Mesenchymal stem cell (in vitro differentiated cells and primary cell): ENCODE measurements around the gene ADIPOQ.
"Not testable (repeated sequence)": the region's sequence is repeated elsewhere in the genome, so short reads cannot be mapped to it uniquely, and the experiment has no call there.

ENCODE experiments used
- DNase-seq: peaks from one replicate; pipeline ENCODE4 v3.0.0-alpha.2; 2013
- H2AFZ ChIP-seq: one replicate; pipeline ENCODE4 v1.6.1; 2013; ENCODE audit warnings: low read depth, mild to moderate bottlenecking, control low read depth, inconsistent platforms, low read length, moderate library complexity
- H2AK5ac ChIP-seq: 2 replicates; pipeline ENCODE4 v1.6.1; 2013; ENCODE audit warnings: low read length, moderate library complexity, mild to moderate bottlenecking, inconsistent platforms; ENCODE audit not compliant: severe bottlenecking
- H2BK120ac ChIP-seq: one replicate; pipeline ENCODE4 v1.6.1; 2013; ENCODE audit warnings: low read depth, mild to moderate bottlenecking, inconsistent platforms, low read length, moderate library complexity
- H2BK12ac ChIP-seq, 2 experiments: one replicate each; pipeline ENCODE4 v1.6.1; 2013; ENCODE audit warnings: inconsistent platforms in 2 of 2, low read length in 2 of 2, mild to moderate bottlenecking in 2 of 2, moderate library complexity in 2 of 2, control low read depth in 1 of 2
- H2BK15ac ChIP-seq: one replicate; pipeline ENCODE4 v1.6.1; 2013; ENCODE audit warnings: mild to moderate bottlenecking, low read depth, inconsistent platforms; ENCODE audit not compliant: poor library complexity, severe bottlenecking
- H2BK5ac ChIP-seq: 2 replicates; pipeline ENCODE4 v1.6.1; 2013; ENCODE audit warnings: low read depth, mild to moderate bottlenecking, low read length, control low read depth, inconsistent platforms; ENCODE audit not compliant: poor library complexity, severe bottlenecking
- H3K14ac ChIP-seq, 2 experiments: one replicate each; pipeline ENCODE4 v1.6.1; 2013; ENCODE audit warnings: inconsistent platforms in 2 of 2, low read length in 2 of 2, control low read depth in 1 of 2, mild to moderate bottlenecking in 1 of 2, moderate library complexity in 1 of 2
- H3K18ac ChIP-seq, 2 experiments: one replicate each; pipeline ENCODE4 v1.6.1; 2013; ENCODE audit warnings: inconsistent platforms in 2 of 2, low read length in 2 of 2, control low read depth in 1 of 2, low read depth in 1 of 2, mild to moderate bottlenecking in 1 of 2
- H3K23ac ChIP-seq, 2 experiments: one replicate each; pipeline ENCODE4 v1.6.1; 2013; ENCODE audit warnings: inconsistent platforms in 2 of 2, low read length in 2 of 2, mild to moderate bottlenecking in 2 of 2, moderate library complexity in 2 of 2, control low read depth in 1 of 2
- H3K27ac ChIP-seq: 2 replicates; pipeline ENCODE4 v1.5.1; 2013; ENCODE audit warnings: mild to moderate bottlenecking, moderate library complexity, low read length, control low read depth, inconsistent platforms; ENCODE audit not compliant: poor library complexity, severe bottlenecking
- H3K27me3 ChIP-seq, 2 experiments: 2 replicates each; pipeline versions ENCODE4 v1.6.1 to v1.7.0; 2013; ENCODE audit warnings: low read length in 2 of 2, mild to moderate bottlenecking in 2 of 2, moderate library complexity in 2 of 2, control low read depth in 1 of 2, inconsistent platforms in 1 of 2; ENCODE audit not compliant: control insufficient read depth in 1 of 2, insufficient read depth in 1 of 2
- H3K36me3 ChIP-seq, 2 experiments: 2 replicates each; pipeline versions ENCODE4 v1.6.1 to v1.7.0; 2013; ENCODE audit warnings: low read length in 2 of 2, control low read depth in 1 of 2, inconsistent platforms in 1 of 2, low read depth in 1 of 2, mild to moderate bottlenecking in 1 of 2; ENCODE audit not compliant: insufficient read depth in 2 of 2, control insufficient read depth in 1 of 2
- H3K4ac ChIP-seq, 2 experiments: one replicate each; pipeline ENCODE4 v1.6.1; 2013; ENCODE audit warnings: inconsistent platforms in 2 of 2, low read length in 2 of 2, mild to moderate bottlenecking in 2 of 2, moderate library complexity in 2 of 2, control low read depth in 1 of 2, low read depth in 1 of 2
- H3K4me1 ChIP-seq: 2 replicates; pipeline ENCODE4 v1.6.1; 2013; ENCODE audit warnings: low read depth, low read length, control low read depth; ENCODE audit not compliant: control insufficient read depth, insufficient read depth
- H3K4me2 ChIP-seq: 2 replicates; pipeline ENCODE4 v1.6.1; 2013; ENCODE audit warnings: low read length, mild to moderate bottlenecking, inconsistent platforms; ENCODE audit not compliant: poor library complexity, severe bottlenecking
- H3K4me3 ChIP-seq, 2 experiments: 2 replicates each; pipeline versions ENCODE4 v1.5.1 to v1.7.0; 2013; ENCODE audit warnings: low read length in 2 of 2, mild to moderate bottlenecking in 2 of 2, control low read depth in 1 of 2, low read depth in 1 of 2; ENCODE audit not compliant: insufficient read depth in 1 of 2
- H3K79me1 ChIP-seq: replicated peaks from 2 replicates; pipeline ENCODE4 v1.6.1; 2013; ENCODE audit warnings: mild to moderate bottlenecking, control low read depth, low read length, inconsistent platforms; ENCODE audit not compliant: poor library complexity, severe bottlenecking
- H3K9ac ChIP-seq: 2 replicates; pipeline ENCODE4 v1.7.0; 2013; ENCODE audit warnings: mild to moderate bottlenecking, low read length, moderate library complexity
- H3K9me3 ChIP-seq: 2 replicates; pipeline ENCODE4 v1.7.0; 2013; ENCODE audit warnings: mild to moderate bottlenecking, low read length; ENCODE audit not compliant: control insufficient read depth
- H4K8ac ChIP-seq: one replicate; pipeline ENCODE4 v1.6.1; 2013; ENCODE audit warnings: inconsistent platforms, mild to moderate bottlenecking, low read length, moderate library complexity
- H4K91ac ChIP-seq: one replicate; pipeline ENCODE4 v1.6.1; 2013; ENCODE audit warnings: mild to moderate bottlenecking, low read length, inconsistent platforms
- WGBS: methylation state at CpG from one replicate; pipeline ENCODE4 v1.1.7; 2013; ENCODE audit warnings: mixed read lengths; 5-methylcytosine and 5-hydroxymethylcytosine counted together

Gene ADIPOQ

DNA sequence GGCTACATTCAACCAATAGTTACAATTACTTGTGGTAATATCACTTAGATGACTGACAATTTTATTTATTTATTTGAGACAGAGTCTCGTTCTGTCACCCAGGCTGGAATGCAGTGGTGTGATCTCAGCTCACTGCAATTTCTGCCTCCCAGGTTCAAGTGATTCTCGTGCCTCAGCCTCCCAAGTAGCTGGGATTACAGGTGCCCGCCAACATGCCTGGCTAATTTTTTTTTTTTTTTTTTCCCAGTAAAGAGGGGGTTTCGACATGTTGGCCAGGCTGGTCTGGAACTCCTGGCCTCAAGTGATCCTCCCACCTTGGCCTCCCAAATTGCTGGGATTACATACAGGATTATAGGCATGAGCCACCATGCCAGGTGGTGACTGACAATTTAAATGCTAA is 39.1 kb upstream of the ADIPOQ start:
- H3K4me3 ChIP-seq, DNase-seq, H3K23ac ChIP-seq: not testable (repeated sequence)

DNA sequence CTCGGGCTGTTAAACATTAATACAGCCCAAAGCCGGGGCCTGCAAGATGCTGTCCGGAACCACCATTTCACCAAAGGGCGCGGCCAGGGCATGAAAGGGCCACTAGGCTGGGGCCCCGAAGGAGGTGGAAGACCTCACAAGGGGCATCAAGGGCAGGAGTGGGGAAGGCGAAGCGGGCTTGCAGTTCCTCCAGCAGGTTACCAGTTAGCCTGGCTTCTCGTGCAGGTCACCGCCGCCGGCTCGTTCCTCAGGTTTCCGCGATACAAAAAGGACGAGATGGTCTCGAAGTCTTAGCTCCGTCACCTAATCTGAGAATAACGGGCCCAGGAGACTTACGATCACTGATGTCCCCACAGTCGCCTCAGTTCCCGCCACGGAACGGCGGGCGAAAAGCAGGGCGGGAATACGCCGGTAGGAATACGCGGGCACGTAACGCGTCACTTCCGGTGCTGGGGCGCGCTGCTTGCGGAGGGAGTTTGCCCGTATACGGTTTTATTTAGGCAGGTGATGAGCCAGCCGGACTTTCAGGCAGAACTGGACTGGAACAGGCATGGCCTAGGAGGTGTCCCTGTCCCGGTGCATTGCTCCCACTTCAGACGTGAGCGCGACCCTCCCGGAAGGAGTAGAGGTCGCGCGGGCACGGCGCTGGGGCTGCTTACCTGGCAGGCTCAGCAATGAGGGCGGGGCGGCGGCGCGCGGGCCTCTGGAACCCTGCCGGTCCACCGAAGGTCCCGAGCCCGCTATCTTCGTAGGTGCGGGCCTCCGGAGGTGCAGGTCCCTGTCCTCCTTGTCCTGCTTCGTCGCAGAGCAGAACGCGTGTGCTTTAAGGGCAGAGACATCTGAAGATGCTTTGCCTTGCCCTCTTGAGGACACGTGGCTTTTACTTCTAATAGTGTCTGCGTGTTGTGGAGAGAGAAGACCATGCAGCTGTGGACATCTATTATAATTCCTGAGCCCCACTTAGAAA is 36.1 kb upstream of the ADIPOQ start, which contains the start of gene RFC4:
Gene RFC4, minus strand, starts transcription at position 394 of the 967 bp plus-strand sequence. CDS start 1,769 bp downstream, outside the sequence.
- peaks cover 7% of the 10 kb centered on the region for H3K79me1 ChIP-seq
- H2AFZ ChIP-seq = peak within 1 kb of the TSS; percentile 67
- no peak within 1 kb of the TSS for H2BK15ac ChIP-seq
- peak within 1 kb of the TSS in 1 of 2 experiments; percentile 6 for H3K23ac ChIP-seq
- H2BK5ac ChIP-seq = no peak within 1 kb of the TSS
- H3K4me1 ChIP-seq = peaks cover 2% of the 10 kb centered on the region
- peak within 1 kb of the TSS; percentile 67 to 95 for H3K4me3 ChIP-seq
- H4K8ac ChIP-seq = peak within 1 kb of the TSS; percentile 94
- H2BK120ac ChIP-seq = no peak within 1 kb of the TSS
- H3K4me2 ChIP-seq = peak within 1 kb of the TSS; percentile 98
- peak within 1 kb of the TSS; percentile 59 to 92 for H3K4ac ChIP-seq
- H3K18ac ChIP-seq = peak within 1 kb of the TSS; percentile 86 to 88
- H3K27ac ChIP-seq = peak within 1 kb of the TSS; percentile 54
- no peak within 1 kb of the TSS for H3K14ac ChIP-seq
- no peak within 1 kb of the TSS for H2BK12ac ChIP-seq
- peaks cover 0 to 4% of the 10 kb centered on the region in 2 experiments for H3K27me3 ChIP-seq
- H3K9me3 ChIP-seq = no peaks in the 10 kb centered on the region
- WGBS = 1% methylated on average over 69 of the region's 70 CpGs
- peak within 1 kb of the TSS; percentile 78 for H4K91ac ChIP-seq
- peaks cover 4 to 11% of the 10 kb centered on the region in 2 experiments for H3K36me3 ChIP-seq
- peak within 1 kb of the TSS; percentile 93 for H3K9ac ChIP-seq
- peak within 1 kb of the TSS; percentile 62 for H2AK5ac ChIP-seq
- DNase-seq = peak; percentile 68

More for the DNA sequence above, 39.1 kb upstream of the ADIPOQ start:
- H3K4ac ChIP-seq, H4K8ac ChIP-seq, H3K27me3 ChIP-seq, H3K14ac ChIP-seq, H4K91ac ChIP-seq, H3K9me3 ChIP-seq, H3K27ac ChIP-seq, H2AK5ac ChIP-seq, H3K4me1 ChIP-seq, H2BK120ac ChIP-seq, H3K18ac ChIP-seq, H2BK12ac ChIP-seq, H3K9ac ChIP-seq, H3K4me2 ChIP-seq, H2BK5ac ChIP-seq, H2BK15ac ChIP-seq: not testable (repeated sequence)
- Histone ChIP-seq H3K79me1 (peaks cover 11% of the 10 kb centered on the region), H2AFZ (peak overlapping the region; percentile 11), H3K36me3 (peaks cover 10 to 35% of the 10 kb centered on the region in 2 experiments)
- 64% methylated on average over 3 of the region's 4 CpGs for WGBS

DNA sequence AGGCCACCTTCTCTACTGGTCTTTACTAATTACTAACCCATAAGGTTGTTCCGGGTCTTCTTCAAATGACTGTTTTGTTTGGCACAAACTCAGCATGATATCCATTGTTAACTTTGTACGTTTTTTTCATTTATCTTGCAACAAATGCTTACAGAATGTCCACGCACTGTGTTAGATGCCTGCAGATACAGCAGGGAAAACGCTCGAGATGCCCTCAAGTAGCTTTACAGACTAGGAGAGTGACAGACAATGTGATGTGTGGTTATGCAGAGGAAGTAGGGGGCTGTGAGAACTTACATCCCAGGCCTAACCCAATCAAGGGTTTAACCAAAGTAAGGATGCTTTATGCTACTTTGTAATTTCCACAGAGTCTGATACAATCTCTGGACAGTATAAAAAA is 35.3 kb upstream of the ADIPOQ start:
- peak overlapping the region; percentile 78 for H3K4me2 ChIP-seq
- no peak for DNase-seq
- H3K79me1 ChIP-seq = peaks cover 7% of the 10 kb centered on the region
- H2BK15ac ChIP-seq = no peak overlapping the region
- H3K27ac ChIP-seq = no peak overlapping the region
- no peak overlapping the region for H3K18ac ChIP-seq
- H3K36me3 ChIP-seq = peaks cover 4 to 11% of the 10 kb centered on the region in 2 experiments
- no peak overlapping the region for H4K91ac ChIP-seq
- H2AFZ ChIP-seq = no peak overlapping the region
- no peak overlapping the region for H3K4ac ChIP-seq
- peak overlapping the region; percentile 66 for H4K8ac ChIP-seq
- no peak overlapping the region for H2BK5ac ChIP-seq
- peaks cover 2% of the 10 kb centered on the region for H3K4me1 ChIP-seq
- peak overlapping the region; percentile 93 for H3K9ac ChIP-seq
- H3K23ac ChIP-seq = no peak overlapping the region
- no peak overlapping the region for H2AK5ac ChIP-seq
- no peaks in the 10 kb centered on the region for H3K9me3 ChIP-seq
- H2BK12ac ChIP-seq = no peak overlapping the region
- H3K27me3 ChIP-seq = peaks cover 0 to 4% of the 10 kb centered on the region in 2 experiments
- no peak overlapping the region for H3K14ac ChIP-seq
- peak overlapping the region in 1 of 2 experiments; percentile 95 for H3K4me3 ChIP-seq
- WGBS = 86% methylated on average over 5 of the region's 5 CpGs
- no peak overlapping the region for H2BK120ac ChIP-seq

DNA sequence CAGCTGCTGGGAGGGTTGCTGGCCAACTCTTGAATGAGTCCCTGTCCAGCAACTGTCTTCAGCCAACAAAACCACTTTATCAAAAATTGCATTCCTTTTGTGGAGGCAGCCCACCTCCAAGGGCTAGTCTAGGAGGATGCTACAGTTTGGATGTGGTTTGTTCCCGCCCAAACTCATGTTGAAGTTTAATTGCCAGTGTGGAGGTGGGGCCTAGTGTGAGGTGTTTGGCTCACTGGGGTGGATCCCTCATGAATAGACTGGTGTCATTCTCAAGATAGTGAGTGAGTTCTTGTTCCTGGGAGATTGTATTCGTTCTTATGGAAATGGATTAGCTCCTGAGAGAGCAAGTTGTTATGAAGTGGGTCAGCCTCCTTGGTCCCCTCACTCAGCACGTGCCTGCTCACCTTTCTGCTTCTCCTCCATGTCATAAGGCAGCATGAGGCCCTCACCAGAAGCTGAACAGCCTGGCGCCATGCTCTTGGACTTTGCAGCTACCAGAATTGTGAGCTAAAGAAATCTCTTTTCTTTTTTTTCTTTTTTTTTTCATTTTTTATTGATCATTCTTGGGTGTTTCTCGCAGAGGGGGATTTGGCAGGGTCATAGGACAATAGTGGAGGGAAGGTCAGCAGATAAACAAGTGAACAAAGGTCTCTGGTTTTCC is 32.0 kb upstream of the ADIPOQ start:
- Histone ChIP-seq H2AFZ (no peak overlapping the region), H3K36me3 (no peaks in the 10 kb centered on the region), H2AK5ac (no peak overlapping the region), H4K8ac (no peak overlapping the region), H2BK120ac (no peak overlapping the region), H3K18ac (no peak overlapping the region), H3K9ac (no peak overlapping the region), H3K27me3 (peaks cover 0 to 18% of the 10 kb centered on the region in 2 experiments), H3K14ac (no peak overlapping the region), H2BK15ac (no peak overlapping the region), H3K4me2 (no peak overlapping the region), H2BK5ac (no peak overlapping the region), H2BK12ac (no peak overlapping the region), H3K4me1 (peaks cover under 1% of the 10 kb centered on the region), H3K23ac (no peak overlapping the region), H3K4me3 (no peak overlapping the region), H3K79me1 (peaks cover 3% of the 10 kb centered on the region), H4K91ac (no peak overlapping the region), H3K4ac (no peak overlapping the region), H3K27ac (no peak overlapping the region), H3K9me3 (no peaks in the 10 kb centered on the region)
- no peak for DNase-seq
- WGBS = 81% methylated on average over 3 of the region's 5 CpGs
